Prostate gland (tissue), 2 donors: ENCODE measurements around the gene MET. TPM values are rescaled to one million over a fixed set of nuclear protein-coding genes. Genes with fewer than 3 reads are reported as not detected.
"Not testable (repeated sequence)": the region's sequence is repeated elsewhere in the genome, so short reads cannot be mapped to it uniquely, and the experiment has no call there.

Experiments used
- DNase-seq: peaks from one replicate; pipeline ENCODE4 v3.0.0-alpha.2; 2019; ENCODE audit warnings: low spot score
- H3K27ac ChIP-seq, 2 donors: fragments of 200-600 bp; sonication (generic); 2 replicates each; pipeline ENCODE4 v1.5.1; 2017 to 2019
- H3K27me3 ChIP-seq: fragments of 200-600 bp; sonication (generic); replicated peaks from 2 replicates; pipeline ENCODE4 v1.5.1; 2019; ENCODE audit not compliant: insufficient read depth
- H3K36me3 ChIP-seq, 2 donors: fragments of 200-600 bp; sonication (generic); 1 replicate in 1 of 2; 2 replicates in 1 of 2; pipeline versions ENCODE4 v1.5.1 to v1.8.1; 2017 to 2019
- H3K4me1 ChIP-seq: fragments of 200-600 bp; sonication (generic); replicated peaks from 2 replicates; pipeline ENCODE4 v1.5.1; 2019
- H3K4me3 ChIP-seq, 2 donors: fragments of 200-600 bp; sonication (generic); 2 replicates each; pipeline ENCODE4 v1.5.1; 2017 to 2019
- H3K9me3 ChIP-seq: fragments of 200-600 bp; sonication (generic); 2 replicates; pipeline ENCODE4 v1.5.1; 2017
- POLR2A ChIP-seq: fragments of 450-650 bp; IDR thresholded peaks from one replicate; pipeline ENCODE4 v1.6.1; 2016; ENCODE audit warnings: antibody characterized with exemption, mild to moderate bottlenecking
- POLR2AphosphoS5 ChIP-seq: sonication (generic); formaldehyde crosslinking; IDR thresholded peaks from one replicate; pipeline ENCODE4 v1.6.1; 2017; ENCODE audit warnings: antibody characterized with exemption
- WGBS: methylation state at CpG from one replicate; pipeline ENCODE4 v1.1.5; 2018; 5-methylcytosine and 5-hydroxymethylcytosine counted together
- intact Hi-C: fragments of 100-400 bp; cut with DNase I; formaldehyde crosslinking; loops from one replicate; pipeline ENCODE4 v1.14.2; 2022
- total RNA-seq, 2 donors: library from RNA; depleted of rRNA; stranded (reverse); fragments of >200 nt; gene quantifications; one replicate each; pipeline ENCODE4 v1.1.0, GENCODE V29; 2016
- TF ChIP-seq, protein P1 (sequence below), 4 experiments: fragments of 200-600 bp in 2 of 4; fragments of 450-650 bp in 2 of 4; sonication (generic) in 2 of 4; IDR thresholded peaks; 1 replicate in 3 of 4; 2 replicates in 1 of 4; pipeline ENCODE4 v1.5.1; 2016 to 2019; ENCODE audit warnings: antibody characterized with exemption in 4 of 4, mild to moderate bottlenecking in 2 of 4, moderate library complexity in 2 of 4

The MET gene
- total RNA-seq, 2 donors from 2014 or later: 14.2 to 17.0 TPM

- 92% methylated on average over 4 of the region's 4 CpGs for WGBS
- H3K9me3 ChIP-seq: no peaks in the 10 kb centered on the region
- H3K4me1 ChIP-seq: no peaks in the 10 kb centered on the region
- TF ChIP-seq POLR2AphosphoS5 (no peak), POLR2A (no peak)
- TF ChIP-seq, protein P1, sequence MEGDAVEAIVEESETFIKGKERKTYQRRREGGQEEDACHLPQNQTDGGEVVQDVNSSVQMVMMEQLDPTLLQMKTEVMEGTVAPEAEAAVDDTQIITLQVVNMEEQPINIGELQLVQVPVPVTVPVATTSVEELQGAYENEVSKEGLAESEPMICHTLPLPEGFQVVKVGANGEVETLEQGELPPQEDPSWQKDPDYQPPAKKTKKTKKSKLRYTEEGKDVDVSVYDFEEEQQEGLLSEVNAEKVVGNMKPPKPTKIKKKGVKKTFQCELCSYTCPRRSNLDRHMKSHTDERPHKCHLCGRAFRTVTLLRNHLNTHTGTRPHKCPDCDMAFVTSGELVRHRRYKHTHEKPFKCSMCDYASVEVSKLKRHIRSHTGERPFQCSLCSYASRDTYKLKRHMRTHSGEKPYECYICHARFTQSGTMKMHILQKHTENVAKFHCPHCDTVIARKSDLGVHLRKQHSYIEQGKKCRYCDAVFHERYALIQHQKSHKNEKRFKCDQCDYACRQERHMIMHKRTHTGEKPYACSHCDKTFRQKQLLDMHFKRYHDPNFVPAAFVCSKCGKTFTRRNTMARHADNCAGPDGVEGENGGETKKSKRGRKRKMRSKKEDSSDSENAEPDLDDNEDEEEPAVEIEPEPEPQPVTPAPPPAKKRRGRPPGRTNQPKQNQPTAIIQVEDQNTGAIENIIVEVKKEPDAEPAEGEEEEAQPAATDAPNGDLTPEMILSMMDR (IDR thresholded peaks at IDR 0.05): no peak
- no peak overlapping the region for H3K4me3 ChIP-seq
- intact Hi-C loops: no loop called here
- DNase-seq: no peak
- no peak overlapping the region for H3K27ac ChIP-seq
- no peaks in the 10 kb centered on the region for H3K27me3 ChIP-seq
- H3K36me3 ChIP-seq: no peaks in the 10 kb centered on the region
Measured at GRCh38 chr7:116754186-116754585, 82.2 kb downstream of the MET start.

GRCh38 chr7:116757283-116757682, 85.3 kb downstream of the MET start:
- H3K4me1 ChIP-seq: no peaks in the 10 kb centered on the region
- no peak for DNase-seq
- WGBS: 97% methylated on average over 4 of the region's 4 CpGs
- intact Hi-C loops: no loop called here
- H3K36me3 ChIP-seq: no peaks in the 10 kb centered on the region
- H3K9me3 ChIP-seq: no peaks in the 10 kb centered on the region
- no peak overlapping the region for H3K27ac ChIP-seq
- TF ChIP-seq, protein P1 (IDR thresholded peaks at IDR 0.05): no peak
- TF ChIP-seq POLR2A (no peak), POLR2AphosphoS5 (no peak)
- H3K27me3 ChIP-seq: no peaks in the 10 kb centered on the region
- H3K4me3 ChIP-seq: no peak overlapping the region

GRCh38 chr7:116759642-116760041, 87.6 kb downstream of the MET start:
- H3K27me3 ChIP-seq, H3K27ac ChIP-seq, intact Hi-C loops, DNase-seq, H3K9me3 ChIP-seq, H3K4me1 ChIP-seq, H3K36me3 ChIP-seq, H3K4me3 ChIP-seq: not testable (repeated sequence)
- WGBS: 93% methylated on average over 5 of the region's 5 CpGs

- H3K4me3 ChIP-seq: no peak overlapping the region
- WGBS: 56% methylated on average over 1 of the region's 1 CpG
- TF ChIP-seq, protein P1 (IDR thresholded peaks at IDR 0.05): no peak
- TF ChIP-seq POLR2AphosphoS5 (no peak), POLR2A (no peak)
- no peaks in the 10 kb centered on the region for H3K27me3 ChIP-seq
- no peak overlapping the region for H3K27ac ChIP-seq
- H3K4me1 ChIP-seq: no peaks in the 10 kb centered on the region
- DNase-seq: no peak
- H3K36me3 ChIP-seq: no peaks in the 10 kb centered on the region
- H3K9me3 ChIP-seq: no peaks in the 10 kb centered on the region
- intact Hi-C loops: no loop called here
Measured at GRCh38 chr7:116762971-116763370, 91.0 kb downstream of the MET start.

GRCh38 chr7:116763647-116764046, 91.7 kb downstream of the MET start:
- WGBS: 47% methylated on average over 1 of the region's 1 CpG

More at GRCh38 chr7:116763647-116764046, 91.7 kb downstream of the MET start:
- Histone ChIP-seq H3K36me3 (no peaks in the 10 kb centered on the region), H3K4me1 (no peaks in the 10 kb centered on the region), H3K4me3 (no peak overlapping the region), H3K9me3 (no peaks in the 10 kb centered on the region), H3K27ac (no peak overlapping the region), H3K27me3 (no peaks in the 10 kb centered on the region)
- intact Hi-C loops: no loop called here
- no peak for DNase-seq
- TF ChIP-seq, protein P1 (IDR thresholded peaks at IDR 0.05): no peak
- TF ChIP-seq POLR2AphosphoS5: no peak
- no peak for TF ChIP-seq POLR2A
